ENCODE results near the gene ZFP36.

GRCh38 chr19:39432677-39433025, 26.0 kb downstream of the ZFP36 start:
- TF ChIP-seq POLR2A (IDR thresholded peaks at IDR 0.05; ENCODE audit: control extremely low read depth in 1 of 2, low read depth in 2 of 2, low read length in 2 of 2) (no peak), NANOG (IDR thresholded peaks at IDR 0.05; ENCODE audit: insufficient read depth, low read depth, low read length, poor library complexity, severe bottlenecking) (no peak), SRF (IDR thresholded peaks at IDR 0.05; ENCODE audit: low read depth, low read length) (no peak), KDM1A (IDR thresholded peaks at IDR 0.05; ENCODE audit: borderline replicate concordance, low read length) (no peak), TEAD4 (IDR thresholded peaks at IDR 0.05; ENCODE audit: low read depth, low read length) (no peak), EP300 (IDR thresholded peaks at IDR 0.05; ENCODE audit: borderline replicate concordance in 1 of 2, low read depth in 2 of 2, low read length in 2 of 2) (no peak), JUN (IDR thresholded peaks at IDR 0.05; ENCODE audit: low read depth, low read length) (no peak), SIN3A (conservative IDR thresholded peaks at IDR 0.05 in 1 of 2, IDR thresholded peaks at IDR 0.05 in 1 of 2; ENCODE audit: low read depth in 1 of 2, low read length in 2 of 2) (no peak), RFX5 (IDR thresholded peaks at IDR 0.05; ENCODE audit: borderline replicate concordance, low read depth, low read length) (no peak), RBBP5 (IDR thresholded peaks at IDR 0.05; ENCODE audit: borderline replicate concordance, low read depth, low read length) (no peak), EGR1 (IDR thresholded peaks at IDR 0.05; ENCODE audit: borderline replicate concordance, low read depth, low read length) (no peak), BCL11A (IDR thresholded peaks at IDR 0.05; ENCODE audit: low read depth in 2 of 2, low read length in 2 of 2) (no peak)
- TF ChIP-seq, protein P1, sequence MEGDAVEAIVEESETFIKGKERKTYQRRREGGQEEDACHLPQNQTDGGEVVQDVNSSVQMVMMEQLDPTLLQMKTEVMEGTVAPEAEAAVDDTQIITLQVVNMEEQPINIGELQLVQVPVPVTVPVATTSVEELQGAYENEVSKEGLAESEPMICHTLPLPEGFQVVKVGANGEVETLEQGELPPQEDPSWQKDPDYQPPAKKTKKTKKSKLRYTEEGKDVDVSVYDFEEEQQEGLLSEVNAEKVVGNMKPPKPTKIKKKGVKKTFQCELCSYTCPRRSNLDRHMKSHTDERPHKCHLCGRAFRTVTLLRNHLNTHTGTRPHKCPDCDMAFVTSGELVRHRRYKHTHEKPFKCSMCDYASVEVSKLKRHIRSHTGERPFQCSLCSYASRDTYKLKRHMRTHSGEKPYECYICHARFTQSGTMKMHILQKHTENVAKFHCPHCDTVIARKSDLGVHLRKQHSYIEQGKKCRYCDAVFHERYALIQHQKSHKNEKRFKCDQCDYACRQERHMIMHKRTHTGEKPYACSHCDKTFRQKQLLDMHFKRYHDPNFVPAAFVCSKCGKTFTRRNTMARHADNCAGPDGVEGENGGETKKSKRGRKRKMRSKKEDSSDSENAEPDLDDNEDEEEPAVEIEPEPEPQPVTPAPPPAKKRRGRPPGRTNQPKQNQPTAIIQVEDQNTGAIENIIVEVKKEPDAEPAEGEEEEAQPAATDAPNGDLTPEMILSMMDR (IDR thresholded peaks at IDR 0.05; ENCODE audit: control extremely low read depth in 1 of 3, insufficient read depth in 1 of 3, low read depth in 1 of 3, low read length in 3 of 3) = no peak
- TF ChIP-seq, protein P2, sequence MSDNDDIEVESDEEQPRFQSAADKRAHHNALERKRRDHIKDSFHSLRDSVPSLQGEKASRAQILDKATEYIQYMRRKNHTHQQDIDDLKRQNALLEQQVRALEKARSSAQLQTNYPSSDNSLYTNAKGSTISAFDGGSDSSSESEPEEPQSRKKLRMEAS (IDR thresholded peaks at IDR 0.05) = no peak

Measured in H1 (cell line).